CD4-positive, alpha-beta T cell treated with Interleukin-6 at 100 ng/mL for 8 hours (primary cell): ENCODE measurements around the gene GABBR2.

Experiments
- DNase-seq: peaks from one replicate; pipeline ENCODE4 v3.0.0-alpha.2; 2020; ENCODE audit warnings: mixed read lengths, low spot score

Gene GABBR2

GRCh38 chr9:98708933-98709911, at the start of gene GABBR2:
Gene GABBR2 (minus strand): TSS chr9:98708935. CDS start chr9:98708737, 198 bp downstream.
- DNase-seq, result no peak

DNA sequence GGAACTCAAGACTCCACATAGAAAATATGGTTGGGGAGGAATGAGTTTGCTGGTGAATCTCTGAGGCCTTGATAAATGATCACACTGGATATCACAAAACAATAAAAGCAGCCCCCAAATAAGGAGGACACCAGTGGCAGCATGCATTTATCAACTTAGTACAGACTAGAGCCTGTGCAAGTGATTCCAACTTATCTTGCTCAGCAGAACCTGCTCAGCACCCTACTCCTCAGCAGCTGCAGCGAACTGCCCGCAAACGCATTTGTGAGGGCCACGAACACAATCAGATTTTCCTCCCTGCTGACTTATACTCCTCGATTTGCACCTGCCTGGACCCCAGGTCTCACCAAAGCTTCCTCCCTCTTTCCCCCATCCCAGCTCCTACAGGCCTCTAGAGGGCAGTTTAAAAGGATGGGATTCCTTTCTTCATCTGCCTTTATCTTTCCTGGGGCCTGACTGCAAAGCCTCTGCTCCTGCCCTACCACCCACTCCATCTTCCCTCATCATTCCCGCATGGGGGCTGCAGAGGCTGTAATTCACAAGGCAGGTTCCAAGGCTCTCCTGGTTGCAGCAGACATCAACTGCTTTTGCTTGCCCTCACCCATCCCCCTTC, 46.4 kb upstream of the GABBR2 start:
- DNase-seq, result no peak

- DNase-seq, result no peak
Observed at GRCh38 chr9:98751210-98751609, 42.5 kb upstream of the GABBR2 start.

DNA sequence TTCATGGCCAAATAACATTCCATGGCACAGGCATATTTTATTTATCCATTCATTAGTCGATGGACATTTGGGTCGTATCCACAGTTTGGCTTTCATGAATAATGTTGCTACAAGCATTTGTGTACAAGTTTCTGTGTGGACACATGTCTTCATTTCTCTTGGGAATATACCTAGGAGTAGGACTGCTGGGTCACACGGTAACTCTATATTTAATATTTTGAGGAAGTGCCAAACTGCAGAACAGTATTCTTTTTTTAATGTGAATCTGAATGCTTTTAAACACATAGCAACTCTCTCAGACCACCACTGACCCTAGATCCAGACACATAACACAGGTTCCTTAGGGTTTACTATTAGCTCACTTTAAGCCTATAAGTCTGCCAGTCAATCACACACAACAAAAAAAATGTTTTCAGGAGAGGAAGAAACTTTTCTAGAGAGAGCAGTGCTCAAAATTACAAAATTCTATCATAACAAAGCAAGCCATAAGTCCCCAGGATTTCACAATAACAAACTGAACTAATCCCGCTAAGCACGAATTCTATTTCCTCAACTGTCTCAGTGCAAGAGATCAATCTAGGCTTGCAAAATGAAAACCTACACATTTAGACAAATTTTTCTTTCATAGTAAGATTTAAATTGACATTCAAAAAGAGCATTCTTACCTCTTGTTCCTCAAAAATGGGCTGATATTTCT, 41.8 kb upstream of the GABBR2 start:
- no peak for DNase-seq

GRCh38 chr9:98747476-98747875, 38.7 kb upstream of the GABBR2 start:
- DNase-seq, result no peak

DNA sequence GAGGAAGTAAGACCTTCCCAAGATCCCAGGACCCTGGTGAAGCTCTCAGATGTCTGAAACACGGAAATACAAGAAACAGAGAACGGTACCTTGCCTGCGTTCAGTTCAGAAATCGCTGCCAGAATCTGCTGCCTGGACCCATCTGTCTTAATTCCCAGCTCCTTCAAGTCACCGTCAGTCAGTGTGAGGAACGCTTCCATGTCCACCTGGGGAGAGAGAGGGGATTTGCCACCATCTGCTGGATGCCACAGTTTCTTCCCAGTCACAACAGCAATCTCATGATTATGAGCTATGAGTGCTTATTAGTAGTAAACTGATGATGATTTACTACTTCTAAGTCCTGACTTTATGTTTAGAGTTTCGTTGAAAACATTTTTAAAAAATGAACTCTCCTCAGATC, 36.7 kb upstream of the GABBR2 start:
- DNase-seq, result no peak

GRCh38 chr9:98743818-98744611, 35.3 kb upstream of the GABBR2 start:
- no peak for DNase-seq

- no peak for DNase-seq
Observed at GRCh38 chr9:98743329-98743728, 34.6 kb upstream of the GABBR2 start.

GRCh38 chr9:98742325-98743280, 33.9 kb upstream of the GABBR2 start:
- no peak for DNase-seq

DNA sequence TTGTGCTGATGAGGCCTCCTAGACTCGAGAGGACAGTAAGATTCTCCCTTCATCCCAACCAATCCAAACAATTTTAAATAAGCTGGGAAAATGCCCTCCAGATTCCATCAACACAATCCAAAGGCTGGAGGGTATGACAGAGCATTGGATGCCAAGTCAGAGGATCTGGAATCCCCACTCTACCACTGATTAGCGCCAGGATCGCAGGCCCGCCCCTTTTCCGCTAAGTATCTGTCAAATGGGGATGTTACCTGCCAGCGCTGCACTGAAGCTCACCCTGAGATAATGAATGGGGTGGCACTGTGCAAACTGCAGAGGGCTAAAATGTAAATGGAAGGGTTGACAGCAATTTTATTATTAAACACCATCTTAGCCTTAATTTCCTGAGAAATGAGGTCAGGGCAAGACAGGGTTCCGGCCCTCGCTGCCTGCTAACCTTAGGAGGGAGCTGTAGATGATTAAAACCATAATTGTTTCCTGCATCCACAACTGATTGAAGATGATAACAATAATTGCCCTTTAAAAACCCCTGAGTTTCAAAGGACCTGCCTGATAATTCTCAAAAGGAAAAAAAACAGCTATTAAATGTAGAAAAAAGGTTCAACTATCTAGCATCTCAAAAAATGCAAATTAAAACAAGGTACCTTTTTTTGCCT, 31.6 kb upstream of the GABBR2 start:
- no peak for DNase-seq

DNA sequence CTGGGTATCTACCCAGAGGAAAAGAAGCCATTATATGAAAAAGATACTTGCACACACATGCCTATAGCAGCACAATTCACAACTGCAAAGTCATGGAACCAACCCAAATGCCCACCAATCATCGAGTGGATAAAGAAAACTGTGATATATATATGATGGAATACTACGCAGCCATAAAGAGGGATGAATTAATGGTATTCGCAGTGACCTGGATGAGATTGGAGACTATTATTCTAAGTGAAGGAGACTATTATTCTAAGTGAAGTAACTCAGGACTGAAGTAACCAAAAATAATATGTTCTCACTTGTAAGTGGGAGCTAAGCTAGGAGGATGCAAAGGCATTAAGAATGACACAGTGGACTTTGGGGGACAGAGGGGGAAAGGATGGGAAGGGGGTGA, 30.0 kb upstream of the GABBR2 start:
- DNase-seq, result no peak

- no peak for DNase-seq
Observed at GRCh38 chr9:98736226-98736625, 27.5 kb upstream of the GABBR2 start.

DNA sequence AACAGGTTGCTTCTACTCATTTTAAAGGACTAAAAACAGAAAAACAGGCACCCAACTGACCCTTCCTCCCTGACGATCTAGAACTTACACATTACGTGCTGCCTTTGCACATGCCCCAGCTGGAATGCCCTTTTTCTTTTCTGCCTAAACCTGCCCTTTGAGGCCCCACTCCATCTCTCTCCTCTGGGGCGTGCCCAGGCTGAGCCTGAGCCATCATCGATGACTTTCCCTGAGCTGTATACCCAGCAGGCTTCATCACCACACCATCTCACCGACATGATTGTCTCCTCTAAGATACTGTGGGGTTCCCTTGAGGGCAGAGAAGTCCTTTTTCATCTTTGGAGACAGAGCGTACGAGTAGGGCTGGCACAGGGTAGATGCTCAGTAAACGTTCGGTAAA, 24.1 kb upstream of the GABBR2 start:
- DNase-seq, result no peak

DNA sequence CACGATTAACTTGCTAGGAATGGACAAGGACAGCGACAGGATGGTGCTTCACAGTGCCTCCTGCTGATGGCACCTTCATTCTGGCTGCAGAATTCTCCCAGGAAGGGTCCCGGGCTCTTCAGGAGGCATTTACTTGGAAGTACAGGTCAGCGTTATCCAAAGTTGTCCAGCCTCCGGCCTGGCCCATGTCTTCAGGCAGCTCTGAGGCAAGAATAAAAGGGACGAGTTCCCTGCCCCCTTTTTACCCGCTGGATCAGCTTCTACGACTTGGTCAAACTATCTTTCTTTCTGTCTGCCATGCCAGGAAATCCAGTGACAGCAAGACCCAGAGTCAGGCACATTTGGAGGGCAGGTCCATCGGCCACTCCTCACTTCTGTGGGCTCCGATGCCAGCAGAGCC, 23.4 kb upstream of the GABBR2 start:
- DNase-seq, result no peak

- no peak for DNase-seq
Observed at GRCh38 chr9:98730871-98731270, 22.1 kb upstream of the GABBR2 start.

- no peak for DNase-seq
Observed at GRCh38 chr9:98728500-98728899, 19.8 kb upstream of the GABBR2 start.

- no peak for DNase-seq
Observed at GRCh38 chr9:98727428-98727827, 18.7 kb upstream of the GABBR2 start.

GRCh38 chr9:98726735-98727134, 18.0 kb upstream of the GABBR2 start:
- no peak for DNase-seq

DNA sequence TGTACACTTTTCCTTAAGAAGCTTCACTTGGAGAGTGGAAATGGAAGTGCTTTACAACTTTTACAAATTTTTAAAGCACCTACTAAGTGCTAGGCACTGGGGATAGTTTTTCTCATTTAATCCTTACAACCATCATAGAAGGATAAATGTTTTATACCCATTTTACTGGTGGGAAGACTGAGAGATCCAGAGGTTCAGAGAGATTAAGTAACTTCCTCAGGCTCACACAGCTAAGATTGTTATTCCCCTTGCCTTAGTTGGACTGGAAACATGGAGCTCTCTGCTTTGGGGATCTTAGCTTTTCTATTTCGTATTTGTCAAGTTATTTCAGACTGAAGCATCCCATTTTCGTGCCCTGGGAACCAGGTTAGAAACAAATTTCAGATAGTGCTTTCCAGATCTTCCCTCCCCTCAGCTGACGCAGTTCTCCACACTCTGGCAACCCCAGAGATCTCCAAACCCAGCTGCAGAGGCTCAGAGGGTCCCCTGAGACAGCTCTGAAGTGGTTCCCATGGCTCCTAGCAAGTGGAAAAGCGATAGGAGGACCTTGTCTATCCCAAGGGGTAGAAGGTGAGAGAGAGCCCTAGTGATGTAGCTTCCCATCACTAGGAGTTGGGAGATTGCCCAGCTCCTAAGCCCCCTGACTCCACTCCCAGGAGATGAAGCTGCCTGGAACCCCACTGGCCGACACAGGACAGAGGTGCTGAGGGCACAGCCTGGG, 16.2 kb upstream of the GABBR2 start:
- DNase-seq, result no peak

GRCh38 chr9:98721643-98722042, 12.9 kb upstream of the GABBR2 start:
- DNase-seq, result no peak
